Measurements from ENCODE around the gene ZNF496. TPM values are rescaled to one million over a fixed set of nuclear protein-coding genes. Genes with fewer than 3 reads are reported as not detected.
A peak's percentile ranks its signal among the peaks of the same experiment; 100 is the strongest.

The ZNF496 gene
- total and polyA plus RNA-seq, 2 of the 13 experiments (the other 11 are each of a cell fraction or from before 2014, with no cell fraction given): 14.8 to 18.6 TPM

DNA sequence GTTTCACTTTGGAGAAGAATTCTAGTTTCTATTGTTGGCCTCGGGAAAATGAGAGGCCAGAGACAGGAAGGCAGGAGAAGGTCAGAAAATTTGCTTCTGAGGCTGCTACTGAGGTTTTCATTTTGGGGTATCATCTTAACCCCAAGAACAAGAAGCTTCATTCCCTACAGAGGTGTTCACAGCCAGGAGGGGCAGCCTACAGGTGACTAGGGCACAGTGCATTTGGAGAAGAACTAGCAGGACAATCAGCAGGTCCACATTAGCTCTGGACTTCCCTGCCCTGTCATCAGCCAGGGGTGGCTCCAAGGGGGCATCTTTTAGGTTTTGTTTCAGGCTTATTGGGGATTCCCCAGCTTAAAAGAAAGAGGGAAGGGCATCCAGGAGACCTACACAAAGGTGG, 12.1 kb upstream of the ZNF496 start (continued):
- TF ChIP-seq ZNF264 (CRISPR knock-in tag; IDR thresholded peaks at IDR 0.05): no peak
- TF ChIP-seq ZSCAN21 (CRISPR knock-in tag; IDR thresholded peaks at IDR 0.05; ENCODE audit: borderline replicate concordance): no peak

DNA sequence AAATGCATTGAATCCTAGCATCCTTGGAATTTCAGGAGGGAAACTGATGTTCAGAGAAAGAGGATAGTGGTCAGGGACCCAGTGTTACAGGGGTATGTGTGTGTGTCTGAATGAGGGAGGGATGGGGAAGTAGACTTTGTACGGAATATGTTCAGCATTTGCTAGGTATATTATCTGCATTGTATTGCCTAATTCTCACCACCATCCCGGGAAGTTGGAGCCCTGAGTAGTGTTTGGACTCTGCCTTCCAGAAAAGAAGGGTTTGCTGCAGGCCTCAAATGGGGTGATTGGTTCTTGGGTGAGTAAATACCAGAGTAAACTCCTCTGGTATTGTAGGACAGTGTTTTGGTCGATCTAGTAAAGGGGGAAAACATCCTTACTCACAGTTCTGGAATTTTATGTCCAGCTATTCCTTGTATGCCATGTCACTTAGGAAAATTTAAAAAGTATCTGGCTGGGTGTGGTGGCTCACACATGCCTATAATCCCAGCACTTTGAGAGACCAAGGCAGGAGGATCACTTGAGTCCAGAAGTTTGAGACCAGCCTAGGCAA, 7.1 kb upstream of the ZNF496 start:
- DNase-seq (ENCODE audit: low spot score) (peak; percentile 31), ATAC-seq (peak; percentile 74), FAIRE-seq (no peak)
- Histone ChIP-seq H3K4me3 (replicated peaks in 1 of 3; ENCODE audit: insufficient read depth in 1 of 3, low read depth in 2 of 3, low read length in 3 of 3) (no peak overlapping the region), H3K27me3 (ENCODE audit: control insufficient read depth in 1 of 2, insufficient read depth in 2 of 2, low read length in 2 of 2) (no peaks in the 10 kb centered on the region), H3K27ac (ENCODE audit: extremely low read length, insufficient read depth, low read length) (no peak overlapping the region), H3K9me3 (ENCODE audit: low read length) (no peaks in the 10 kb centered on the region), H4K20me1 (ENCODE audit: insufficient read depth, low read length) (no peaks in the 10 kb centered on the region), H2AFZ (ENCODE audit: low read length) (no peak overlapping the region), H3K9ac (ENCODE audit: insufficient read depth, low read depth, low read length) (no peak overlapping the region), H3K4me2 (ENCODE audit: low read depth, low read length) (no peak overlapping the region), H3K79me2 (ENCODE audit: insufficient read depth, low read length) (no peaks in the 10 kb centered on the region), H3K4me1 (ENCODE audit: insufficient read depth, low read length) (peaks cover 27% of the 10 kb centered on the region), H3K36me3 (replicated peaks in 1 of 2; ENCODE audit: control insufficient read depth in 1 of 2, insufficient read depth in 2 of 2, low read length in 2 of 2) (peaks cover 0 to 7% of the 10 kb centered on the region in 2 experiments; a peak in 1 of 5 replicates)
- in situ Hi-C loops (cut with HindIII; ENCODE audit: extremely low pct_ligation_motif_present, low pct_unique_long_range_greater_than_20kb): no loop called here
- ChIA-PET CTCF (ENCODE audit: low intra/inter-chr PET ratio, low total read pairs) (no interaction called here), POLR2A (no interaction called here)
- TF ChIP-seq, protein P1, sequence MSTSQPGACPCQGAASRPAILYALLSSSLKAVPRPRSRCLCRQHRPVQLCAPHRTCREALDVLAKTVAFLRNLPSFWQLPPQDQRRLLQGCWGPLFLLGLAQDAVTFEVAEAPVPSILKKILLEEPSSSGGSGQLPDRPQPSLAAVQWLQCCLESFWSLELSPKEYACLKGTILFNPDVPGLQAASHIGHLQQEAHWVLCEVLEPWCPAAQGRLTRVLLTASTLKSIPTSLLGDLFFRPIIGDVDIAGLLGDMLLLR (CRISPR knock-in tag; IDR thresholded peaks at IDR 0.05): no peak
- TF ChIP-seq CEBPG (CRISPR knock-in tag; IDR thresholded peaks at IDR 0.05) (peak; percentile 47; the same call in 1 of the 2 replicates), CEBPB (IDR thresholded peaks at IDR 0.05; ENCODE audit: borderline replicate concordance, low read depth, low read length) (peak; percentile 62), ELF1 (CRISPR knock-in tag; IDR thresholded peaks at IDR 0.05) (no peak), ZNF430 (CRISPR knock-in tag; IDR thresholded peaks at IDR 0.05) (no peak), HNF4A (CRISPR knock-in tag; IDR thresholded peaks at IDR 0.05) (peak; percentile 38; the same call in 1 of the 2 replicates), ZNF878 (CRISPR knock-in tag; IDR thresholded peaks at IDR 0.05) (no peak), ZSCAN12 (CRISPR knock-in tag; IDR thresholded peaks at IDR 0.05) (no peak)
- TF ChIP-seq, protein P2, sequence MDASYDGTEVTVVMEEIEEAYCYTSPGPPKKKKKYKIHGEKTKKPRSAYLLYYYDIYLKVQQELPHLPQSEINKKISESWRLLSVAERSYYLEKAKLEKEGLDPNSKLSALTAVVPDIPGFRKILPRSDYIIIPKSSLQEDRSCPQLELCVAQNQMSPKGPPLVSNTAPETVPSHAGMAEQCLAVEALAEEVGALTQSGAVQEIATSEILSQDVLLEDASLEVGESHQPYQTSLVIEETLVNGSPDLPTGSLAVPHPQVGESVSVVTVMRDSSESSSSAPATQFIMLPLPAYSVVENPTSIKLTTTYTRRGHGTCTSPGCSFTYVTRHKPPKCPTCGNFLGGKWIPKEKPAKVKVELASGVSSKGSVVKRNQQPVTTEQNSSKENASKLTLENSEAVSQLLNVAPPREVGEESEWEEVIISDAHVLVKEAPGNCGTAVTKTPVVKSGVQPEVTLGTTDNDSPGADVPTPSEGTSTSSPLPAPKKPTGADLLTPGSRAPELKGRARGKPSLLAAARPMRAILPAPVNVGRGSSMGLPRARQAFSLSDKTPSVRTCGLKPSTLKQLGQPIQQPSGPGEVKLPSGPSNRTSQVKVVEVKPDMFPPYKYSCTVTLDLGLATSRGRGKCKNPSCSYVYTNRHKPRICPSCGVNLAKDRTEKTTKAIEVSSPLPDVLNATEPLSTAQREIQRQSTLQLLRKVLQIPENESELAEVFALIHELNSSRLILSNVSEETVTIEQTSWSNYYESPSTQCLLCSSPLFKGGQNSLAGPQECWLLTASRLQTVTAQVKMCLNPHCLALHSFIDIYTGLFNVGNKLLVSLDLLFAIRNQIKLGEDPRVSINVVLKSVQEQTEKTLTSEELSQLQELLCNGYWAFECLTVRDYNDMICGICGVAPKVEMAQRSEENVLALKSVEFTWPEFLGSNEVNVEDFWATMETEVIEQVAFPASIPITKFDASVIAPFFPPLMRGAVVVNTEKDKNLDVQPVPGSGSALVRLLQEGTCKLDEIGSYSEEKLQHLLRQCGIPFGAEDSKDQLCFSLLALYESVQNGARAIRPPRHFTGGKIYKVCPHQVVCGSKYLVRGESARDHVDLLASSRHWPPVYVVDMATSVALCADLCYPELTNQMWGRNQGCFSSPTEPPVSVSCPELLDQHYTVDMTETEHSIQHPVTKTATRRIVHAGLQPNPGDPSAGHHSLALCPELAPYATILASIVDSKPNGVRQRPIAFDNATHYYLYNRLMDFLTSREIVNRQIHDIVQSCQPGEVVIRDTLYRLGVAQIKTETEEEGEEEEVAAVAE (CRISPR knock-in tag; IDR thresholded peaks at IDR 0.05; ENCODE audit: borderline replicate concordance): no peak
- TF ChIP-seq, protein P3, sequence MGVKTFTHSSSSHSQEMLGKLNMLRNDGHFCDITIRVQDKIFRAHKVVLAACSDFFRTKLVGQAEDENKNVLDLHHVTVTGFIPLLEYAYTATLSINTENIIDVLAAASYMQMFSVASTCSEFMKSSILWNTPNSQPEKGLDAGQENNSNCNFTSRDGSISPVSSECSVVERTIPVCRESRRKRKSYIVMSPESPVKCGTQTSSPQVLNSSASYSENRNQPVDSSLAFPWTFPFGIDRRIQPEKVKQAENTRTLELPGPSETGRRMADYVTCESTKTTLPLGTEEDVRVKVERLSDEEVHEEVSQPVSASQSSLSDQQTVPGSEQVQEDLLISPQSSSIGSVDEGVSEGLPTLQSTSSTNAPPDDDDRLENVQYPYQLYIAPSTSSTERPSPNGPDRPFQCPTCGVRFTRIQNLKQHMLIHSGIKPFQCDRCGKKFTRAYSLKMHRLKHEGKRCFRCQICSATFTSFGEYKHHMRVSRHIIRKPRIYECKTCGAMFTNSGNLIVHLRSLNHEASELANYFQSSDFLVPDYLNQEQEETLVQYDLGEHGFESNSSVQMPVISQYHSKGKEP (CRISPR knock-in tag; IDR thresholded peaks at IDR 0.05): no peak
- WGBS (ENCODE audit: low lambda C conversion rate): 16% methylated on average over 3 of the region's 3 CpGs
- intact Hi-C loops (cut with micrococcal nuclease; ENCODE audit: unreplicated experiment): no loop called here
- BruUV-seq (replicated peaks): no TSS peak
